ENCODE measurements around the gene PATZ1.

Gene PATZ1

GRCh38 chr22:31346733-31347250 is 646 bp upstream of the PATZ1 start:
- CTCF ChIA-PET: interaction anchor here (0.6 to 1.2 kb wide), 7 partner anchors 12 to 1645 kb away, joined by 3 to 6 read pairs (median 4); partner anchors contain the start of gene SELENOM

GRCh38 chr22:31345331-31346254 is 553 bp downstream of the PATZ1 start:
- POLR2A ChIA-PET: interaction anchor here (0.5 to 2.4 kb wide), 18 partner anchors 14 to 317 kb away, joined by 3 to 63 read pairs (median 4); partner anchors contain the start of genes DRG1, PISD and SMTN
- peaks cover 23% of the 10 kb centered on the region for H3K4me1 ChIP-seq (ENCODE audit: control insufficient read depth, insufficient read depth, low read length)
- no peak for TF ChIP-seq REST (tag by site-specific recombination; IDR thresholded peaks at IDR 0.05)
- peak; percentile 95 for TF ChIP-seq ZBTB7A (tag by site-specific recombination; IDR thresholded peaks at IDR 0.05; ENCODE audit: low read depth)
- TF ChIP-seq ZSCAN23 (tag by site-specific recombination; IDR thresholded peaks at IDR 0.05): no peak; the same call in 1 of the 2 replicates
- TF ChIP-seq ZBTB17 (tag by site-specific recombination; IDR thresholded peaks at IDR 0.05): peak; percentile 38
- no peak for TF ChIP-seq ZNF174 (tag by site-specific recombination; IDR thresholded peaks at IDR 0.05)
- TF ChIP-seq ZNF2 (tag by site-specific recombination; IDR thresholded peaks at IDR 0.05): peak; percentile 34; the same call in 1 of the 2 replicates
- TF ChIP-seq ZNF280C (tag by site-specific recombination; IDR thresholded peaks at IDR 0.05): no peak
- no peak for TF ChIP-seq PRDM2 (tag by site-specific recombination; IDR thresholded peaks at IDR 0.05; ENCODE audit: borderline replicate concordance)
- no peak for TF ChIP-seq ZFP69B (tag by site-specific recombination; IDR thresholded peaks at IDR 0.05)
- no peak for TF ChIP-seq ZNF768 (tag by site-specific recombination; IDR thresholded peaks at IDR 0.05)
- no peak for TF ChIP-seq ZFP37 (tag by site-specific recombination; IDR thresholded peaks at IDR 0.05)

More at GRCh38 chr22:31346733-31347250, 646 bp upstream of the PATZ1 start:
- H3K36me3 ChIP-seq (ENCODE audit: control insufficient read depth in 2 of 2, insufficient read depth in 1 of 2, low read length in 2 of 2): peaks cover 11 to 34% of the 10 kb centered on the region in 2 experiments
- H3K9me3 ChIP-seq (ENCODE audit: control insufficient read depth, insufficient read depth, low read depth, low read length): no peaks in the 10 kb centered on the region
- peak overlapping the region; percentile 92 for H3K27ac ChIP-seq (ENCODE audit: extremely low read depth, low read depth, low read length)
- TF ChIP-seq ZNF248 (tag by site-specific recombination; IDR thresholded peaks at IDR 0.05): no peak
- no peak for TF ChIP-seq RBAK (tag by site-specific recombination; IDR thresholded peaks at IDR 0.05)
- TF ChIP-seq ZNF266 (tag by site-specific recombination; IDR thresholded peaks at IDR 0.05; ENCODE audit: low read depth): no peak
- TF ChIP-seq ZBTB10 (tag by site-specific recombination; IDR thresholded peaks at IDR 0.05): 0 out of 2 replicates have a peak, but pooled peaks have one; percentile 20
- H3K4me3 ChIP-seq (ENCODE audit: low read depth, low read length): peak overlapping the region; percentile 70
- POLR2A ChIA-PET: interaction anchor here (0.5 to 2.4 kb wide), 23 partner anchors 9 to 621 kb away, joined by 3 to 63 read pairs (median 3); partner anchors contain the start of genes DRG1, PIK3IP1, PISD and SMTN
- H3K4me1 ChIP-seq (ENCODE audit: control insufficient read depth, insufficient read depth, low read length): peaks cover 23% of the 10 kb centered on the region

More at GRCh38 chr22:31345331-31346254, 553 bp downstream of the PATZ1 start:
- no peaks in the 10 kb centered on the region for H3K9me3 ChIP-seq (ENCODE audit: control insufficient read depth, insufficient read depth, low read depth, low read length)
- H3K36me3 ChIP-seq (ENCODE audit: control insufficient read depth in 2 of 2, insufficient read depth in 1 of 2, low read length in 2 of 2): peaks cover 11 to 46% of the 10 kb centered on the region in 2 experiments
- peak overlapping the region; percentile 92 for H3K27ac ChIP-seq (ENCODE audit: extremely low read depth, low read depth, low read length)
- peak overlapping the region; percentile 70 for H3K4me3 ChIP-seq (ENCODE audit: low read depth, low read length)
- CTCF ChIA-PET: interaction anchor here (0.6 to 1.2 kb wide), 7 partner anchors 12 to 331 kb away, joined by 3 to 4 read pairs (median 4); no protein-coding TSS in a partner anchor
